HG03025 (cell line): ENCODE measurements around the gene SMC1A.
A peak's percentile ranks its signal among the peaks of the same experiment; 100 is the strongest.
"Not testable (repeated sequence)": the region's sequence is repeated elsewhere in the genome, so short reads cannot be mapped to it uniquely, and the experiment has no call there.

ENCODE experiments used
- ATAC-seq: cut with Tn5 transposase; IDR thresholded peaks from one replicate; pipeline ENCODE4 v1.9.1; 2021; ENCODE audit warnings: mild to moderate bottlenecking, moderate library complexity; ENCODE audit not compliant: unreplicated experiment, low FRiP score

The SMC1A gene

GRCh38 chrX:53422086-53422860 is at the start of gene SMC1A:
SMC1A (minus strand) TSS chrX:53422654; CDS start chrX:53422600, 54 bp downstream.
- peak; percentile 94 for ATAC-seq

GRCh38 chrX:53471346-53471745 is 48.9 kb upstream of the SMC1A start:
- ATAC-seq, result no peak

GRCh38 chrX:53468659-53469058 is 46.2 kb upstream of the SMC1A start:
- not testable (repeated sequence) for ATAC-seq

GRCh38 chrX:53458082-53458481 is 35.6 kb upstream of the SMC1A start:
- ATAC-seq, result no peak

GRCh38 chrX:53456254-53456653 is 33.8 kb upstream of the SMC1A start:
- no peak for ATAC-seq

GRCh38 chrX:53452812-53453211 is 30.4 kb upstream of the SMC1A start:
- no peak for ATAC-seq

- ATAC-seq, result no peak
These were observed 27.2 kb upstream of the SMC1A start for GRCh38 chrX:53449632-53450031.

- no peak for ATAC-seq
These were observed 25.0 kb upstream of the SMC1A start for GRCh38 chrX:53447441-53447840.

GRCh38 chrX:53445977-53446376 is 23.5 kb upstream of the SMC1A start:
- no peak for ATAC-seq

- ATAC-seq, result no peak
These were observed 19.8 kb upstream of the SMC1A start for GRCh38 chrX:53442322-53442631.

- ATAC-seq, result no peak
These were observed 19.3 kb upstream of the SMC1A start for GRCh38 chrX:53441531-53442321.

- no peak for ATAC-seq
These were observed 18.4 kb upstream of the SMC1A start for GRCh38 chrX:53440621-53441517.

- ATAC-seq, result no peak
These were observed 17.6 kb upstream of the SMC1A start for GRCh38 chrX:53440101-53440500.

- no peak for ATAC-seq
These were observed 16.4 kb upstream of the SMC1A start for GRCh38 chrX:53438832-53439230.

- ATAC-seq, result no peak
These were observed 15.8 kb upstream of the SMC1A start for GRCh38 chrX:53438174-53438831.

GRCh38 chrX:53437206-53437605 is 14.8 kb upstream of the SMC1A start:
- no peak for ATAC-seq

- ATAC-seq, result peak; percentile 70
These were observed 13.5 kb upstream of the SMC1A start for GRCh38 chrX:53435997-53436396.

GRCh38 chrX:53433651-53434639 is 11.5 kb upstream of the SMC1A start, which contains the start of gene HSD17B10:
HSD17B10 (minus strand) TSS chrX:53434370; CDS start chrX:53434345, 25 bp downstream.
- peak; percentile 79 for ATAC-seq

GRCh38 chrX:53430231-53430630 is 7.8 kb upstream of the SMC1A start:
- no peak for ATAC-seq
